Upper lobe of left lung (tissue), 6 donors: ENCODE data around the gene HEATR5A. TPM values are rescaled to one million over a fixed set of nuclear protein-coding genes. Genes with fewer than 3 reads are reported as not detected.

Experiments used
- ATAC-seq, 2 donors: fragments of 200-7000 bp; cut with Tn5 transposase; one replicate each; pipeline ENCODE4 v1.9.1; 2022; ENCODE audit warnings: mild to moderate bottlenecking in 2 of 2, moderate library complexity in 2 of 2; ENCODE audit not compliant: low FRiP score in 2 of 2
- DNase-seq, 2 donors: peaks; one replicate each; pipeline ENCODE4 v3.0.0-alpha.2; 2019 to 2020
- H3K27ac ChIP-seq, 4 donors: fragments of 200-600 bp; sonication (generic); one replicate each; pipeline ENCODE4 v1.5.1; 2016 to 2019
- H3K27me3 ChIP-seq, 4 donors: fragments of 200-600 bp; sonication (generic); one replicate each; pipeline ENCODE4 v1.5.1; 2017 to 2019
- H3K36me3 ChIP-seq, 4 donors: fragments of 200-600 bp; sonication (generic); one replicate each; pipeline ENCODE4 v1.5.1; 2016 to 2019
- H3K4me1 ChIP-seq, 4 donors: fragments of 200-600 bp; sonication (generic); one replicate each; pipeline ENCODE4 v1.5.1; 2018 to 2019
- H3K4me3 ChIP-seq, 4 donors: fragments of 200-600 bp; sonication (generic); one replicate each; pipeline ENCODE4 v1.5.1; 2017 to 2019; ENCODE audit warnings: mild to moderate bottlenecking in 2 of 4, moderate library complexity in 1 of 4
- H3K9me3 ChIP-seq, 4 donors: fragments of 200-600 bp; sonication (generic); one replicate each; pipeline ENCODE4 v1.5.1; 2018 to 2019
- EP300 ChIP-seq, 4 donors: sonication (generic); formaldehyde crosslinking; IDR thresholded peaks; one replicate each; pipeline ENCODE4 v1.5.1; 2017; ENCODE audit warnings: antibody characterized with exemption in 4 of 4, control low read depth in 2 of 4
- POLR2A ChIP-seq, 4 donors: fragments of 450-650 bp; IDR thresholded peaks; one replicate each; pipeline ENCODE4 v1.5.1; 2016 to 2017; ENCODE audit warnings: antibody characterized with exemption in 4 of 4, mild to moderate bottlenecking in 2 of 4
- POLR2AphosphoS5 ChIP-seq, 2 donors: sonication (generic); formaldehyde crosslinking; IDR thresholded peaks; one replicate each; pipeline ENCODE4 v1.5.1; 2017; ENCODE audit warnings: antibody characterized with exemption in 2 of 2
- WGBS, 2 donors: methylation state at CpG; one replicate each; pipeline ENCODE4 v1.1.5; 2017 to 2018; 5-methylcytosine and 5-hydroxymethylcytosine counted together
- total RNA-seq, 6 donors: library from RNA; depleted of rRNA in 4 of 6; stranded (reverse); fragments of >200 nt in 4 of 6; gene quantifications; one replicate each; pipeline versions ENCODE4 v1.1.0 to v1.2.1, GENCODE V29; 2016 to 2021
- TF ChIP-seq, protein P1 (sequence below), 6 experiments: fragments of 450-650 bp in 4 of 6; fragments of 200-600 bp in 2 of 6; sonication (generic) in 2 of 6; IDR thresholded peaks; one replicate each; pipeline ENCODE4 v1.5.1; 2016 to 2019; ENCODE audit warnings: antibody characterized with exemption in 6 of 6
- donor health status: DM: no; HTN: no; CAD: no; lungs with moderate emphysema.
- donor health status: DM: no; HTN: yes; CAD: no; lungs with severe emphysema.

The HEATR5A gene
- total RNA-seq, 6 donors from 2014 or later = 19.6 to 66.0 (median 39.3) TPM

DNA sequence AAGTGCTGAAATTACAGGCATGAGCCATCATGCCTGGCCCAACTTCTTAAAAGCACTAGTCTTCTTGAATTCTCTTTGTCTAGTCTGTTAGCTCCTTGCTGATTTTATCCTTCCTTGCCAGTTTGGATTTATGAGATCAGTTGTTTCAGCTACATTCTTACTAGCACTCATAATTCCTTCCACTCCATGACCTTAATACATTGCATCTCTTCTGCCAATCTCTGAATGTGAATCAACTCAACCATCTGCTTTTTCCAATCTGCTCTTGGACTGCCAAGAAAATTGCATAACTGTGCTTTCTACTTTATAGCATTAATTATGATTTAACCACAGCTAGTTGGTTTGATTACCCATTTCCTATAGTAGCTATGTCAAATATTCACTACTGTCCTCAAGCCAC is 14.9 kb upstream of the HEATR5A start:
- no peaks in the 10 kb centered on the region for H3K9me3 ChIP-seq
- H3K27me3 ChIP-seq = no peaks in the 10 kb centered on the region
- TF ChIP-seq, protein P1, sequence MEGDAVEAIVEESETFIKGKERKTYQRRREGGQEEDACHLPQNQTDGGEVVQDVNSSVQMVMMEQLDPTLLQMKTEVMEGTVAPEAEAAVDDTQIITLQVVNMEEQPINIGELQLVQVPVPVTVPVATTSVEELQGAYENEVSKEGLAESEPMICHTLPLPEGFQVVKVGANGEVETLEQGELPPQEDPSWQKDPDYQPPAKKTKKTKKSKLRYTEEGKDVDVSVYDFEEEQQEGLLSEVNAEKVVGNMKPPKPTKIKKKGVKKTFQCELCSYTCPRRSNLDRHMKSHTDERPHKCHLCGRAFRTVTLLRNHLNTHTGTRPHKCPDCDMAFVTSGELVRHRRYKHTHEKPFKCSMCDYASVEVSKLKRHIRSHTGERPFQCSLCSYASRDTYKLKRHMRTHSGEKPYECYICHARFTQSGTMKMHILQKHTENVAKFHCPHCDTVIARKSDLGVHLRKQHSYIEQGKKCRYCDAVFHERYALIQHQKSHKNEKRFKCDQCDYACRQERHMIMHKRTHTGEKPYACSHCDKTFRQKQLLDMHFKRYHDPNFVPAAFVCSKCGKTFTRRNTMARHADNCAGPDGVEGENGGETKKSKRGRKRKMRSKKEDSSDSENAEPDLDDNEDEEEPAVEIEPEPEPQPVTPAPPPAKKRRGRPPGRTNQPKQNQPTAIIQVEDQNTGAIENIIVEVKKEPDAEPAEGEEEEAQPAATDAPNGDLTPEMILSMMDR (IDR thresholded peaks at IDR 0.05) = no peak
- no peak for TF ChIP-seq POLR2A (IDR thresholded peaks at IDR 0.05)
- TF ChIP-seq POLR2AphosphoS5 (IDR thresholded peaks at IDR 0.05) = no peak
- TF ChIP-seq EP300 (IDR thresholded peaks at IDR 0.05) = no peak
- peak in 1 of 2 donors; percentile 93 for ATAC-seq
- H3K36me3 ChIP-seq = no peaks in the 10 kb centered on the region
- DNase-seq = no peak
- H3K27ac ChIP-seq = no peak overlapping the region
- H3K4me1 ChIP-seq = no peaks in the 10 kb centered on the region
- H3K4me3 ChIP-seq = no peak overlapping the region

DNA sequence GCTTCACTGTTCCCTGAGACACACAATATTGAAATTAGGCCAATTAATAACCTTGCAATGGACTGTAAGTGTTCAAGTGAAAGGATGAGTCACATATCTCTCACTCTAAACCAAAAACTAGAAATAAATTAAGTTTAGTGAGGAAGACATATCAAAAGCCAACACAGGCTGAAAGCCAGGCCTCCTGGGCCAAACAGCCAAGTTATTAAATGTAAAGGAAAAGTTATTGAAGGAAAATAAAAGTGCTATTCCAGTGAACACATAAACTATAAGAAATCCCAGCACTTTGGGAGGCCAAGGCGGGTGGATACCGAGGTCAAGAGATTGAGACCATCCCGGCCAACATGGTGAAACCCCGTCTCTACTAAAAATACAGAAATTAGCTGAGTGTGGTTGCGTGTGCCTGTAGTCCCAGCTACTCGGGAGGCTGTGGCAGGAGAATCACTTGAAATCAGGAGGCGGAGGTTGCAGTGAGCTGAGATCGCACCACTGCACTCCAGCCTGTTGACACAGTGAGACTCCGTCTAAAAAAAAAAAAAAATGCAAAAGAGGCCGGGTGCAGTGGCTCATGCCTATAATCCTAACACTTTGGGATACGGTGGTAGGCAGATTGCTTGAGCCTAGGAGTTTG is 10.4 kb upstream of the HEATR5A start:
- DNase-seq = no peak
- Histone ChIP-seq H3K4me3 (no peak overlapping the region), H3K4me1 (peaks cover 0 to 5% (median 0%) of the 10 kb centered on the region in 4 donors), H3K36me3 (no peaks in the 10 kb centered on the region), H3K27me3 (no peaks in the 10 kb centered on the region), H3K9me3 (no peaks in the 10 kb centered on the region), H3K27ac (no peak overlapping the region)
- ATAC-seq = no peak
- whole genome bisulfite sequencing, 2 donors = 92% methylated on average over 11 of the region's 11 CpGs
- no peak for TF ChIP-seq EP300 (IDR thresholded peaks at IDR 0.05)
- no peak for TF ChIP-seq POLR2A (IDR thresholded peaks at IDR 0.05)
- TF ChIP-seq, protein P1 (IDR thresholded peaks at IDR 0.05) = no peak
- TF ChIP-seq POLR2AphosphoS5 (IDR thresholded peaks at IDR 0.05) = no peak

DNA sequence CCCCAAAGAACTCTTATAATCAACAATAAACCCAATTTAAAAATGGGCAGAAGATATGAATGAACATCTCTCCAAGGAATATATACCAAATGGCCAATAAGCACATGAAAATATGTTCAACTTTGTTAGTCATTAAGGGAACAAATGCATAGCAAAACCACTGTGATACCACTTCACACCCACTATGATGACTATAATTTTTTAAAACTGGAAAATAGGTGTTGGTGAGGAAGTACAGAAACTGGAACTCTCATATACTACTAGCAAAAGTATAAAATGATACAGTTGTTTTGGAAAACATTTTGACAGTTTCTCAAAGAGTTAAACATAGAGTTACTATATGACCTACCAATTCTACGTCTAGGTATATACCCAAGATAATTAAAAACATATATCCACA is 9.4 kb upstream of the HEATR5A start:
- Histone ChIP-seq H3K36me3 (no peaks in the 10 kb centered on the region), H3K4me1 (peaks cover 0 to 5% (median 0%) of the 10 kb centered on the region in 4 donors), H3K4me3 (no peak overlapping the region), H3K27me3 (no peaks in the 10 kb centered on the region), H3K9me3 (no peaks in the 10 kb centered on the region), H3K27ac (no peak overlapping the region)
- DNase-seq (no peak), ATAC-seq (no peak)
- TF ChIP-seq, protein P1 (IDR thresholded peaks at IDR 0.05) = no peak
- no peak for TF ChIP-seq POLR2AphosphoS5 (IDR thresholded peaks at IDR 0.05)
- TF ChIP-seq EP300 (IDR thresholded peaks at IDR 0.05) = no peak
- WGBS, 2 donors = 77 to 97% methylated on average over 1 of the region's 1 CpG

DNA sequence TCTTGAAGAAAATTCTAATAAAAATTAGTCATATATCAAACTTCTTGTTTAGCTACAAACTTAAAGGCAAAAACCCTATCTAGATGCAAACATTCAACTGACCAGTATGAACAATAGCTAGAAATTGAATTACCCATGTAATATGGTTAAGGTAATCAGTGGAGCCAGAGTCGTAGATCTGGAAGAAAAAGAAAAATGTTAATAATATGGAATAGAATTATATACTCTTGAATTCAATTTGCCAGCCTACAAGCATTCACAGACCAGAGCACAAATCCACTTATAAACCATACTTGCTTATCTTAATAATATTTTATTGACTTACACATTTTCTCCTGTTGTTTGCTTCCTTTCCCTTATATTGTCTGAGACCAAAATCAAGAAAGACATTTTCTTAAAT is 7.7 kb upstream of the HEATR5A start:
- H3K9me3 ChIP-seq = no peaks in the 10 kb centered on the region
- TF ChIP-seq POLR2AphosphoS5 (IDR thresholded peaks at IDR 0.05) (no peak), EP300 (IDR thresholded peaks at IDR 0.05) (no peak), POLR2A (IDR thresholded peaks at IDR 0.05) (no peak)
- TF ChIP-seq, protein P1 (IDR thresholded peaks at IDR 0.05) = no peak
- 70 to 88% methylated on average over 1 of the region's 1 CpG for WGBS, 2 donors
- H3K4me3 ChIP-seq = no peak overlapping the region
- ATAC-seq (no peak), DNase-seq (no peak)
- H3K4me1 ChIP-seq = peaks cover 0 to 5% (median 0%) of the 10 kb centered on the region in 4 donors
- H3K27ac ChIP-seq = no peak overlapping the region
- no peaks in the 10 kb centered on the region for H3K27me3 ChIP-seq
- no peaks in the 10 kb centered on the region for H3K36me3 ChIP-seq

DNA sequence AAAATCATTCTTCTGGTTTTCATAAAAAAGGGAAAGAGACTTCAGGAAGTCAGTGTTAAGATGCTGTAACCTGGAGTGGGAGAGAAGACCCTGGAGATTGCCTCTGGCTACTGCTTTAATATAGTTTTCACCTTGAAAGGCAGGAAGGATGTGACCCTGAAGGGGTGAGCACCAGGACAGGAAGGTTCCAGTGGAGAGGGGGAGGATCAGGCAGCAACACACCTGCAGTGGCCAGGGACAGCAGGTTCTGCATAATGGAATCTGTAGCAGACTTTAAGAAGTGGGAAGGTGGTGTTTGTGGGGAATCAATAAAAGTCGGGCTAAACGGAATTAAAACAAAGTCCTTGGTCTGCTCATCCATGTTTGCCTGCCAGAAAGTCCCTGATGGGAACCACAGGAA is 6.3 kb upstream of the HEATR5A start:
- DNase-seq (no peak), ATAC-seq (no peak)
- Histone ChIP-seq H3K27ac (no peak overlapping the region), H3K27me3 (no peaks in the 10 kb centered on the region), H3K36me3 (no peaks in the 10 kb centered on the region), H3K9me3 (no peaks in the 10 kb centered on the region), H3K4me3 (no peak overlapping the region), H3K4me1 (peaks cover 0 to 5% (median 0%) of the 10 kb centered on the region in 4 donors)
- 70 to 86% methylated on average over 2 of the region's 2 CpGs for WGBS, 2 donors
- TF ChIP-seq POLR2AphosphoS5 (IDR thresholded peaks at IDR 0.05) = no peak
- no peak for TF ChIP-seq POLR2A (IDR thresholded peaks at IDR 0.05)
- no peak for TF ChIP-seq EP300 (IDR thresholded peaks at IDR 0.05)
- TF ChIP-seq, protein P1 (IDR thresholded peaks at IDR 0.05) = no peak
